GM12878 (cell line): ENCODE data around the gene UBAP1. TPM values are rescaled to one million over a fixed set of nuclear protein-coding genes. Genes with fewer than 3 reads are reported as not detected.
A peak's percentile ranks its signal among the peaks of the same experiment; 100 is the strongest.

Experiments used
- ASH2L ChIP-seq: fragments of 300-600, 200-600 bp; sonication (generic); IDR thresholded peaks from 2 replicates; pipeline ENCODE4 v1.6.1; 2017; ENCODE audit warnings: low read depth, mild to moderate bottlenecking, borderline replicate concordance
- CBX5 ChIP-seq: sonication (generic); IDR thresholded peaks from 2 replicates; pipeline ENCODE4 v1.6.1; 2016; ENCODE audit warnings: low read depth, moderate library complexity, mild to moderate bottlenecking, inconsistent platforms
- CHD2 ChIP-seq: IDR thresholded peaks from 2 replicates; pipeline ENCODE4 v1.6.1; 2011; ENCODE audit warnings: low read depth, low read length, improper control_type of control experiment, borderline replicate concordance
- CREB1 ChIP-seq: IDR thresholded peaks from 2 replicates; pipeline ENCODE4 v1.6.1; 2012; ENCODE audit warnings: low read depth, mild to moderate bottlenecking, inconsistent platforms
- CTCF ChIP-seq, 3 experiments: IDR thresholded peaks in 2 of 3; conservative IDR thresholded peaks in 1 of 3; 2 replicates each; pipeline ENCODE4 v1.5.1; 2011; ENCODE audit warnings: low read depth in 3 of 3, low read length in 3 of 3, mild to moderate bottlenecking in 3 of 3, control low read depth in 2 of 3, moderate library complexity in 2 of 3, inconsistent platforms in 1 of 3, mixed read lengths in 1 of 3; ENCODE audit not compliant: control insufficient read depth in 2 of 3, insufficient read depth in 1 of 3; ENCODE audit errors: extremely low read depth in 1 of 3
- HCFC1 ChIP-seq: fragments of 150-350 bp; IDR thresholded peaks from 2 replicates; pipeline ENCODE4 v1.6.1; 2014; ENCODE audit warnings: low read length
- JUNB ChIP-seq: IDR thresholded peaks from 2 replicates; pipeline ENCODE4 v1.6.1; 2016; ENCODE audit warnings: antibody characterized with exemption, mild to moderate bottlenecking
- MEF2A ChIP-seq: IDR thresholded peaks from 2 replicates; pipeline ENCODE4 v1.6.1; 2011; ENCODE audit warnings: low read depth, mild to moderate bottlenecking, low read length, moderate library complexity; ENCODE audit not compliant: insufficient read depth
- MTA2 ChIP-seq: fragments of 450-650 bp; IDR thresholded peaks from 2 replicates; pipeline ENCODE4 v1.6.1; 2016; ENCODE audit warnings: low read depth, mild to moderate bottlenecking, moderate library complexity
- MYC ChIP-seq: IDR thresholded peaks from 2 replicates; pipeline ENCODE4 v1.6.1; 2011; ENCODE audit warnings: mild to moderate bottlenecking, low read length, moderate library complexity, inconsistent platforms; ENCODE audit not compliant: insufficient read depth, insufficient replicate concordance, insufficient read length, severe bottlenecking
- NR2F1 ChIP-seq: fragments of 450-650 bp; conservative IDR thresholded peaks from 2 replicates; pipeline ENCODE4 v1.6.1; 2017; ENCODE audit warnings: mild to moderate bottlenecking
- PAX8 ChIP-seq: fragments of 450-650 bp; IDR thresholded peaks from 2 replicates; pipeline ENCODE4 v1.6.1; 2017; ENCODE audit warnings: mild to moderate bottlenecking, moderate library complexity
- PML ChIP-seq: IDR thresholded peaks from 2 replicates; pipeline ENCODE4 v1.6.1; 2012; ENCODE audit warnings: low read length, inconsistent platforms
- POLR2AphosphoS2 ChIP-seq: IDR thresholded peaks from 2 replicates; pipeline ENCODE4 v1.6.1; 2011; ENCODE audit warnings: low read depth, mild to moderate bottlenecking, low read length, improper control_type of control experiment, moderate library complexity
- PRDM15 ChIP-seq: fragments of 450-650 bp; formaldehyde crosslinking; IDR thresholded peaks from 2 replicates; pipeline ENCODE4 v1.4.0; 2020; ENCODE audit warnings: mild to moderate bottlenecking, moderate library complexity
- RAD21 ChIP-seq: IDR thresholded peaks from 2 replicates; pipeline ENCODE4 v1.6.1; 2011; ENCODE audit warnings: mild to moderate bottlenecking, low read depth, low read length, moderate library complexity; ENCODE audit not compliant: insufficient read depth
- RBBP5 ChIP-seq: fragments of 200-600 bp; sonication (generic); conservative IDR thresholded peaks from 2 replicates; pipeline ENCODE4 v1.6.1; 2016
- SIN3A ChIP-seq: IDR thresholded peaks from 2 replicates; pipeline ENCODE4 v1.6.1; 2012; ENCODE audit warnings: low read depth, low read length, improper control_type of control experiment
- SRF ChIP-seq, 2 experiments: IDR thresholded peaks; 2 replicates each; pipeline ENCODE4 v1.6.1; 2011; ENCODE audit warnings: low read depth in 2 of 2, low read length in 2 of 2, mild to moderate bottlenecking in 1 of 2, moderate library complexity in 1 of 2
- STAT3 ChIP-seq: IDR thresholded peaks from 2 replicates; pipeline ENCODE4 v1.6.1; 2011; ENCODE audit warnings: low read depth, low read length, improper control_type of control experiment
- ZBED1 ChIP-seq: IDR thresholded peaks from 2 replicates; pipeline ENCODE4 v1.6.1; 2016; ENCODE audit warnings: borderline replicate concordance
- ZBTB11 ChIP-seq: fragments of 450-650 bp; formaldehyde crosslinking; IDR thresholded peaks from 2 replicates; pipeline ENCODE4 v1.5.0; 2022; ENCODE audit warnings: mild to moderate bottlenecking, missing genetic modification characterization
- polyA plus RNA-seq, 11 experiments: library from polyadenylated mRNA; depleted of rRNA in 4 of 11; unstranded in 6 of 11; stranded (reverse) in 5 of 11; fragments of >200 nt; fragmentation: Nextera tagmentation in 4 of 11; fragmentation: Illumina TruSeq in 1 of 11; extraction: Ambion mirVana in 4 of 11; extraction: Trizol in 1 of 11; gene quantifications; 1 replicate in 1 of 11; 2 replicates in 10 of 11; pipeline versions ENCODE4 v1.2.1 to v1.2.3, GENCODE V29; 2011 to 2016; ENCODE audit warnings: inconsistent platforms in 2 of 11, missing spikeins in 2 of 11, low read depth in 1 of 11
- total RNA-seq, 4 experiments: library from RNA; depleted of rRNA in 3 of 4; stranded (reverse); fragments of >200 nt in 3 of 4; fragmentation: Illumina TruSeq in 1 of 4; extraction: Trizol in 1 of 4; gene quantifications; 2 replicates each; pipeline versions ENCODE4 v1.2.1 to v1.2.3, GENCODE V29; 2013 to 2021

UBAP1 gene
- total and polyA plus RNA-seq, 10 of the 15 experiments (the other 5 are each of a cell fraction or from before 2014, with no cell fraction given): 2.1 to 47.9 (median 27.2) TPM

- TF ChIP-seq PRDM15 (CRISPR knock-in tag): no peak
- no peak for TF ChIP-seq ASH2L
- no peak for TF ChIP-seq PAX8
- no peak for TF ChIP-seq MYC
- TF ChIP-seq SIN3A: peak; percentile 58; the same call in 1 of the 2 replicates
- TF ChIP-seq STAT3: no peak
- no peak for TF ChIP-seq RAD21
- no peak for TF ChIP-seq RBBP5
- peak; percentile 96 for TF ChIP-seq CREB1
- TF ChIP-seq JUNB: no peak
- peak; percentile 74 to 81; a peak in 3 of 4 replicates for TF ChIP-seq SRF (IDR thresholded peaks at IDR 0.05; ENCODE audit: low read depth in 2 of 2, low read length in 2 of 2)
- TF ChIP-seq PML: peak; percentile 67
- no peak for TF ChIP-seq MTA2
- no peak for TF ChIP-seq CBX5
- TF ChIP-seq ZBED1: no peak; the same call in 1 of the 2 replicates
- peak; percentile 76; the same call in 1 of the 2 replicates for TF ChIP-seq NR2F1
- TF ChIP-seq POLR2AphosphoS2: peak; percentile 55; the same call in 1 of the 2 replicates
- TF ChIP-seq CHD2: peak; percentile 57
- no peak for TF ChIP-seq CTCF (IDR thresholded peaks at IDR 0.05 in 2 of 3, conservative IDR thresholded peaks at IDR 0.05 in 1 of 3; ENCODE audit: control insufficient read depth in 2 of 3, extremely low read depth in 1 of 3, insufficient read depth in 1 of 3, low read depth in 3 of 3, low read length in 3 of 3)
- no peak for TF ChIP-seq ZBTB11
- TF ChIP-seq MEF2A: no peak
- peak; percentile 46; the same call in 1 of the 2 replicates for TF ChIP-seq HCFC1
Measured at GRCh38 chr9:34178436-34179212, at the start of gene UBAP1 (continued).
